PC-9 (cell line): ENCODE data around the gene APOM.

Experiments used
- CTCF ChIP-seq: fragments of 200-600 bp; sonication (generic); conservative IDR thresholded peaks from 2 replicates; pipeline ENCODE4 v1.6.1; 2017; ENCODE audit warnings: mixed run types, antibody characterized with exemption, mild to moderate bottlenecking, moderate library complexity
- EZH2 ChIP-seq: fragments of 200-600 bp; sonication (generic); IDR thresholded peaks from 2 replicates; pipeline ENCODE4 v1.8.0; 2017; ENCODE audit warnings: antibody characterized with exemption, low read depth

- no peak for TF ChIP-seq CTCF
- TF ChIP-seq EZH2 = no peak
Measured at GRCh38 chr6:31683591-31683990, 27.9 kb downstream of the APOM start.
